Epithelial cell of proximal tubule (primary cell): Measurements from ENCODE around the gene TRABD2A. TPM values are rescaled to one million over a fixed set of nuclear protein-coding genes. Genes with fewer than 3 reads are reported as not detected.

Source experiments
- DNase-seq: peaks from one replicate; pipeline ENCODE4 v3.0.0-alpha.2; 2011; ENCODE audit warnings: low read depth
- H3K4me3 ChIP-seq: 2 replicates; pipeline ENCODE4 v1.5.1; 2011; ENCODE audit warnings: low read depth, mild to moderate bottlenecking, low read length
- CTCF ChIP-seq: conservative IDR thresholded peaks from 2 replicates; pipeline ENCODE4 v1.5.1; 2012; ENCODE audit warnings: low read depth, mild to moderate bottlenecking, low read length
- total RNA-seq: library from RNA; depleted of rRNA; stranded (reverse); fragments of >200 nt; gene quantifications from 2 replicates; pipeline ENCODE4 v1.2.3, GENCODE V29; 2015

The TRABD2A gene
- total RNA-seq, 1 donor from 2014 or later = 0.58 TPM

GRCh38 chr2:84788498-84788897 is 92.4 kb downstream of the TRABD2A start:
- no peak for TF ChIP-seq CTCF
- no peak overlapping the region for H3K4me3 ChIP-seq
- no peak for DNase-seq

- no peak for DNase-seq
- no peak for TF ChIP-seq CTCF
Observed at GRCh38 chr2:84788027-84788426, 92.9 kb downstream of the TRABD2A start.

GRCh38 chr2:84786601-84787000 is 94.3 kb downstream of the TRABD2A start:
- no peak for DNase-seq
- no peak for TF ChIP-seq CTCF
- H3K4me3 ChIP-seq = no peak overlapping the region

More at GRCh38 chr2:84788027-84788426, 92.9 kb downstream of the TRABD2A start:
- no peak overlapping the region for H3K4me3 ChIP-seq

GRCh38 chr2:84785950-84786349 is 94.9 kb downstream of the TRABD2A start:
- no peak overlapping the region for H3K4me3 ChIP-seq
- DNase-seq = no peak
- no peak for TF ChIP-seq CTCF

- no peak for DNase-seq
- no peak overlapping the region for H3K4me3 ChIP-seq
- TF ChIP-seq CTCF = no peak
Observed at GRCh38 chr2:84782717-84783442, 98.0 kb downstream of the TRABD2A start.

- no peak for DNase-seq
- no peak for TF ChIP-seq CTCF
- no peak overlapping the region for H3K4me3 ChIP-seq
Observed at GRCh38 chr2:84781942-84782716, 98.8 kb downstream of the TRABD2A start.
